Small intestine (tissue), 7 donors: ENCODE measurements around the gene TMEM95. TPM values are rescaled to one million over a fixed set of nuclear protein-coding genes. Genes with fewer than 3 reads are reported as not detected.
A peak's percentile ranks its signal among the peaks of the same experiment; 100 is the strongest.

Experiments used
- DNase-seq, 2 donors: peaks; one replicate each; pipeline versions ENCODE4 v3.0.0 to v3.0.0-alpha.2; 2013
- FAIRE-seq: peaks from 2 replicates; lab custom pipeline; 2012; peaks lifted over from hg19 to GRCh38; lab: Jason Lieb, UNC
- H3K27ac ChIP-seq, 3 donors: one replicate each; pipeline ENCODE4 v1.5.1; 2013; ENCODE audit warnings: low read length in 2 of 3, mild to moderate bottlenecking in 2 of 3, control low read depth in 1 of 3, inconsistent platforms in 1 of 3, low read depth in 1 of 3, moderate library complexity in 1 of 3
- H3K27me3 ChIP-seq, 3 donors: one replicate each; pipeline ENCODE4 v1.6.1; 2013; ENCODE audit warnings: low read length in 3 of 3, inconsistent platforms in 1 of 3; ENCODE audit not compliant: control insufficient read depth in 3 of 3, insufficient read depth in 3 of 3
- H3K36me3 ChIP-seq, 3 donors: one replicate each; pipeline ENCODE4 v1.6.1; 2013; ENCODE audit warnings: low read length in 3 of 3, inconsistent platforms in 1 of 3, low read depth in 1 of 3, mild to moderate bottlenecking in 1 of 3, moderate library complexity in 1 of 3; ENCODE audit not compliant: control insufficient read depth in 3 of 3, insufficient read depth in 2 of 3
- H3K4me1 ChIP-seq, 3 donors: one replicate each; pipeline ENCODE4 v1.6.1; 2013; ENCODE audit warnings: low read length in 2 of 3, inconsistent platforms in 1 of 3, low read depth in 1 of 3, mild to moderate bottlenecking in 1 of 3, moderate library complexity in 1 of 3; ENCODE audit not compliant: control insufficient read depth in 3 of 3, insufficient read depth in 2 of 3
- H3K4me3 ChIP-seq, 3 donors: one replicate each; pipeline ENCODE4 v1.5.1; 2013; ENCODE audit warnings: low read length in 3 of 3, control low read depth in 1 of 3, inconsistent platforms in 1 of 3, low read depth in 1 of 3, mild to moderate bottlenecking in 1 of 3, moderate library complexity in 1 of 3
- H3K9me3 ChIP-seq, 2 donors: one replicate each; pipeline ENCODE4 v1.6.1; 2013; ENCODE audit warnings: low read depth in 1 of 2, low read length in 1 of 2; ENCODE audit not compliant: control insufficient read depth in 2 of 2, insufficient read depth in 1 of 2
- WGBS, 3 donors: extraction: QIAGEN DNeasy Blood & Tissue Kit; methylation state at CpG; one replicate each; pipeline ENCODE4 v1.1.7; 2013; 5-methylcytosine and 5-hydroxymethylcytosine counted together
- polyA plus RNA-seq, 4 donors: library from polyadenylated mRNA; stranded (reverse) in 3 of 4; unstranded in 1 of 4; fragments of 200-250 nt in 3 of 4; fragments of 120-200 nt in 1 of 4; gene quantifications; one replicate each; pipeline versions ENCODE4 v1.2.1 to v1.2.3, GENCODE V29; 2013
- donor health status: healthy with polysubstance abuse.
- donor health status: control.
- donor health status: control.
- donor health status: Bipolar disorder and iron deficiency.
- donor health status: healthy.

TMEM95 gene
- polyA plus RNA-seq, 4 donors, result not detected

GRCh38 chr17:7312432-7313087, 42.4 kb upstream of the TMEM95 start:
- H3K36me3 ChIP-seq, result peaks cover 7 to 61% (median 25%) of the 10 kb centered on the region in 3 donors
- H3K9me3 ChIP-seq, result no peaks in the 10 kb centered on the region
- no peaks in the 10 kb centered on the region for H3K27me3 ChIP-seq
- WGBS, 3 donors, result 63 to 76% (median 71%) methylated on average over 7 of the region's 7 CpGs
- FAIRE-seq, result no peak
- no peak for DNase-seq
- H3K4me3 ChIP-seq, result no peak overlapping the region
- H3K4me1 ChIP-seq, result peaks cover 2 to 31% (median 9%) of the 10 kb centered on the region in 3 donors
- H3K27ac ChIP-seq, result no peak overlapping the region

GRCh38 chr17:7313088-7313889, 41.7 kb upstream of the TMEM95 start:
- no peak for DNase-seq
- no peaks in the 10 kb centered on the region for H3K27me3 ChIP-seq
- no peak for FAIRE-seq
- no peak overlapping the region for H3K4me3 ChIP-seq
- peaks cover 2 to 31% (median 9%) of the 10 kb centered on the region in 3 donors for H3K4me1 ChIP-seq
- H3K36me3 ChIP-seq, result peaks cover 7 to 67% (median 26%) of the 10 kb centered on the region in 3 donors
- H3K27ac ChIP-seq, result peak overlapping the region in 1 of 3 donors; percentile 93
- no peaks in the 10 kb centered on the region for H3K9me3 ChIP-seq
- WGBS, 3 donors, result 79 to 84% (median 81%) methylated on average over 7 of the region's 7 CpGs

DNA sequence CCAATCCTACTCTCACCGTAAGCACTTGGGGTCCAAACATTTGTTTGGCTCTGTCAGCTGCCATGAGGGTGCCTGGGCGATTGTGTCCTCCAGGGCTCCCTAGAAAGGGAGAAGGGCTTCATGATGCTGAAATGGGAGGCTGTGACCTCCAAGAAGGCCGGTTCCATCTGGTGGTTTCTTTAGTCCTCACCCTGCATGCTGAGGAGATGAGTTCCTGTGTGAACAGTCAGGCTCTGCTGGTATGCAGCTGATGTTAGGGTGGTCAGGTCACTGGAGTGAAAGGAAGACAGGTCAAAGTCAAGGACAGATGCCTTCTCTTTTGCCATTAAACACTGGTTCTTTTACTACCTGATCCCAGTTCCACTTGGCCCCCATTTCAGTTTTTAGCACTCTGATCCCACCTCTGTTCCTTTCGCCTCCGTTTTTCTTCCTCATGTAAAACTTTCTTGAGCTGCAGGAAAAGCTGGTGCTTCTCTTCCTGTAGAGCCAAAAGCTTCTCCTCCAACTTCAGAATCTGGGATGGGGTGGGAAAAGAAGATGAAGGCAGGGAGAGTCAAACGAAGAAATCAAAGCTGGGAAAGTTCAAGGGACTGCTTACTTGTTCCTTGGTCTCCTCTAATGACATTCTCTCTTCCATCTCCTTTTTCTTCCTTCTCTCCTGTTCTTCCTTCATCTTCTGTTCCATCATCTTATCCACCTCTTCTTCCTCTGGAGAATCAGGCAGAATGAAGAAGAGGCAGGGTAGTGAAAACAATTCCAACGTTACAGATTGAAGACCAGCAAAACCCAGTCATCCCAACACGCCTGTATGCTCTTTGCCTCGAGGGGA, 40.9 kb upstream of the TMEM95 start:
- WGBS, 3 donors, result 36 to 44% (median 44%) methylated on average over 9 of the region's 9 CpGs
- DNase-seq, result no peak
- H3K4me1 ChIP-seq, result peaks cover 5 to 27% (median 9%) of the 10 kb centered on the region in 3 donors

GRCh38 chr17:7314719-7315569, 40.0 kb upstream of the TMEM95 start, which contains the start of gene GPS2:
Gene GPS2, minus strand, starts transcription at chr17:7315360. Its CDS starts 308 bp downstream, at chr17:7315052.
- peaks cover 4 to 19% (median 5%) of the 10 kb centered on the region in 3 donors for H3K4me1 ChIP-seq
- no peaks in the 10 kb centered on the region for H3K9me3 ChIP-seq
- H3K4me3 ChIP-seq, result peak within 1 kb of the TSS; percentile 79 to 99 (median 97)
- H3K36me3 ChIP-seq, result peaks cover 7 to 70% (median 22%) of the 10 kb centered on the region in 3 donors
- DNase-seq (peak; percentile 90 to 98), FAIRE-seq (no peak)
- peak within 1 kb of the TSS; percentile 93 to 95 (median 93) for H3K27ac ChIP-seq
- 0 to 1% (median 0%) methylated on average over 51 to 95 of the region's 95 CpGs for WGBS, 3 donors
- H3K27me3 ChIP-seq, result no peaks in the 10 kb centered on the region

More for the DNA sequence above, 40.9 kb upstream of the TMEM95 start:
- Histone ChIP-seq H3K4me3 (peak overlapping the region; percentile 79 to 99 (median 97)), H3K36me3 (peaks cover 7 to 74% (median 26%) of the 10 kb centered on the region in 3 donors), H3K27ac (peak overlapping the region in 2 of 3 donors; percentile 85 to 93), H3K27me3 (no peaks in the 10 kb centered on the region), H3K9me3 (no peaks in the 10 kb centered on the region)
- no peak for FAIRE-seq

GRCh38 chr17:7315570-7316235, 39.3 kb upstream of the TMEM95 start:
- Histone ChIP-seq H3K4me1 (peaks cover 3 to 16% (median 3%) of the 10 kb centered on the region in 3 donors), H3K4me3 (peak overlapping the region; percentile 79 to 99 (median 97)), H3K27ac (peak overlapping the region; percentile 93 to 95 (median 93)), H3K27me3 (no peaks in the 10 kb centered on the region), H3K9me3 (no peaks in the 10 kb centered on the region), H3K36me3 (peaks cover 7 to 74% (median 18%) of the 10 kb centered on the region in 3 donors)
- WGBS, 3 donors, result 19 to 37% (median 31%) methylated on average over 30 of the region's 30 CpGs
- DNase-seq, result no peak
- FAIRE-seq, result no peak

DNA sequence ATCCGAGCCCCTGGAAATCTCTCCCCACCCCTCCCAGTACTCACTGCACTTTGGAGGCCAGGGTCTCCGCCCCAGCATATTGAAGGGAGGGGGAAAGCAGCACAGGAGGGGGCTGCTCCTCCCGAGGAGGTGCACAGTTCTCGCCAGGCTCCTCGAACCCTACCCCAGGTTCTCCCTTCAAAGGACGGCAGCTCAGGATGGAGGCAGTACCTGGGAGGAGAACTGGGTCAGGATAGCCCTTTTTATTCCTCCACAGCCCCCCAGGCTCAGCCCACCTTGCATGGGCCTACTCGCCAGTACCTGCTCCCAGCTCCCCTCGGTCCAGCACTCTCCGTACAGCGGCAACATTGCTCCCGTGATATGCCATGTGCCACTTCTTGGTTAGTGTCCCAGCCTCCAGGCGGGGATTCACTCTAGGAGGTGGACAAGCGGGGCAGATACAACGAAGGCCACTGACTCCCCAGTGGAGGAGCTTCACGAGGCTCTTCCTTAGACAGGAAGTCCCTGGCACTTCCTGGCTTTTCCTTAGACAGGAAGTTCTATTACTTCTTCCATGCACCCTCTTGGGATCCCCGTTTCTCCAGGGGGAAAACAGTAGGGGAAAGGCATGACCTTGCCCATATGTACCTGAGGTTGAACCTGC, 37.7 kb upstream of the TMEM95 start:
- DNase-seq, result no peak
- Histone ChIP-seq H3K36me3 (peaks cover 7 to 76% (median 14%) of the 10 kb centered on the region in 3 donors), H3K27ac (no peak overlapping the region)

More for the DNA sequence above, 37.7 kb upstream of the TMEM95 start:
- Histone ChIP-seq H3K27me3 (no peaks in the 10 kb centered on the region), H3K9me3 (no peaks in the 10 kb centered on the region), H3K4me3 (no peak overlapping the region), H3K4me1 (peaks cover 3 to 16% (median 3%) of the 10 kb centered on the region in 3 donors)
- 88 to 89% (median 88%) methylated on average over 16 of the region's 16 CpGs for WGBS, 3 donors
- no peak for FAIRE-seq
